A673 (cell line): ENCODE results near the gene RAB27B.

ENCODE experiments used
- EZH2 ChIP-seq: fragments of 200-600 bp; sonication (generic); IDR thresholded peaks from 2 replicates; pipeline ENCODE4 v1.6.1; 2017; ENCODE audit warnings: borderline replicate concordance, low read depth, mild to moderate bottlenecking, mixed read lengths, antibody characterized with exemption, low read length; ENCODE audit not compliant: poor library complexity, severe bottlenecking
- TF ChIP-seq, protein P1 (sequence below): fragments of 300-800, 200-600 bp; sonication (generic); conservative IDR thresholded peaks from 2 replicates; pipeline ENCODE4 v1.5.1; 2017; ENCODE audit warnings: low read depth, mild to moderate bottlenecking, antibody characterized with exemption, low read length, moderate library complexity, mixed read lengths

DNA sequence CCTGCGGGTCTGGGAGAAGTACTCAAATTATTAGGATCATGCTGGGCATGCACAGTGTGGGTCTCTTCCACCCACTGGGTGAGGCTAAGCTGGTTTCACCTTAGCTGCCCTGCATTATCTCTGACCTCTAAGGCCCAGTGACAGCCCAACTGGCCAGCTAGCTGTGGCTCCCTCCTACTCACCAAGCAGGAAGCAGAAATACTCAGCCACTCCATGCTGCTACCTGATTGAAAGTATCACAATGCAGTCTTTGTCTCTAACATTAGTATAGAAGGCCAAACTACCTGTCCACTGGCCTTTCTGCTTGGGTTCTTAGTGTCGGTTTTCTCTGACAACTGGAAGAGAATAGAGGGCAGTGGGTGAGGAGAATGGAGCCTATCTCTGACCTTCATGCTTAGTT, 47.3 kb upstream of the RAB27B start:
- TF ChIP-seq, protein P1, sequence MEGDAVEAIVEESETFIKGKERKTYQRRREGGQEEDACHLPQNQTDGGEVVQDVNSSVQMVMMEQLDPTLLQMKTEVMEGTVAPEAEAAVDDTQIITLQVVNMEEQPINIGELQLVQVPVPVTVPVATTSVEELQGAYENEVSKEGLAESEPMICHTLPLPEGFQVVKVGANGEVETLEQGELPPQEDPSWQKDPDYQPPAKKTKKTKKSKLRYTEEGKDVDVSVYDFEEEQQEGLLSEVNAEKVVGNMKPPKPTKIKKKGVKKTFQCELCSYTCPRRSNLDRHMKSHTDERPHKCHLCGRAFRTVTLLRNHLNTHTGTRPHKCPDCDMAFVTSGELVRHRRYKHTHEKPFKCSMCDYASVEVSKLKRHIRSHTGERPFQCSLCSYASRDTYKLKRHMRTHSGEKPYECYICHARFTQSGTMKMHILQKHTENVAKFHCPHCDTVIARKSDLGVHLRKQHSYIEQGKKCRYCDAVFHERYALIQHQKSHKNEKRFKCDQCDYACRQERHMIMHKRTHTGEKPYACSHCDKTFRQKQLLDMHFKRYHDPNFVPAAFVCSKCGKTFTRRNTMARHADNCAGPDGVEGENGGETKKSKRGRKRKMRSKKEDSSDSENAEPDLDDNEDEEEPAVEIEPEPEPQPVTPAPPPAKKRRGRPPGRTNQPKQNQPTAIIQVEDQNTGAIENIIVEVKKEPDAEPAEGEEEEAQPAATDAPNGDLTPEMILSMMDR = no peak
- no peak for TF ChIP-seq EZH2
